GM18519 (cell line): ENCODE results near the gene SSX2IP.
A peak's percentile ranks its signal among the peaks of the same experiment; 100 is the strongest.

Experiments used
- ATAC-seq: cut with Tn5 transposase; IDR thresholded peaks from one replicate; pipeline ENCODE4 v1.9.1; 2021; ENCODE audit warnings: mild to moderate bottlenecking, moderate library complexity; ENCODE audit not compliant: unreplicated experiment, low FRiP score

SSX2IP gene

GRCh38 chr1:84711121-84711520, 20.9 kb upstream of the SSX2IP start:
- no peak for ATAC-seq

GRCh38 chr1:84709131-84709530, 18.9 kb upstream of the SSX2IP start:
- no peak for ATAC-seq

- ATAC-seq = no peak
Observed at GRCh38 chr1:84708031-84708430, 17.8 kb upstream of the SSX2IP start.

- no peak for ATAC-seq
Observed at GRCh38 chr1:84705513-84705912, 15.3 kb upstream of the SSX2IP start.

GRCh38 chr1:84704872-84705417, 14.7 kb upstream of the SSX2IP start:
- no peak for ATAC-seq

GRCh38 chr1:84703431-84703830, 13.2 kb upstream of the SSX2IP start:
- ATAC-seq = no peak

GRCh38 chr1:84702143-84702542, 11.9 kb upstream of the SSX2IP start:
- no peak for ATAC-seq

- no peak for ATAC-seq
Observed at GRCh38 chr1:84701376-84701775, 11.1 kb upstream of the SSX2IP start.

- no peak for ATAC-seq
Observed at GRCh38 chr1:84700070-84700469, 9.8 kb upstream of the SSX2IP start.

GRCh38 chr1:84698151-84699110, 8.2 kb upstream of the SSX2IP start:
- ATAC-seq = no peak

GRCh38 chr1:84693785-84694184, 3.5 kb upstream of the SSX2IP start:
- no peak for ATAC-seq

GRCh38 chr1:84693005-84693404, 2.7 kb upstream of the SSX2IP start:
- ATAC-seq = no peak

- ATAC-seq = no peak
Observed at GRCh38 chr1:84692391-84692790, 2.1 kb upstream of the SSX2IP start.

- ATAC-seq = no peak
Observed at GRCh38 chr1:84691122-84691783, 992 bp upstream of the SSX2IP start.

GRCh38 chr1:84689514-84690396, 506 bp downstream of the SSX2IP start:
- ATAC-seq = peak; percentile 13

- no peak for ATAC-seq
Observed at GRCh38 chr1:84688463-84689061, 1.7 kb downstream of the SSX2IP start.

GRCh38 chr1:84687714-84688462, 2.4 kb downstream of the SSX2IP start:
- ATAC-seq = no peak

GRCh38 chr1:84686223-84686622, 4.0 kb downstream of the SSX2IP start:
- no peak for ATAC-seq

- ATAC-seq = no peak
Observed at GRCh38 chr1:84683508-84683907, 6.8 kb downstream of the SSX2IP start.
